CD4-positive, alpha-beta T cell treated with Interferon gamma for 1 hour (primary cell): ENCODE data around the gene IGFN1.

Experiments
- DNase-seq: peaks from one replicate; pipeline ENCODE4 v3.0.0-alpha.2; 2020

Gene IGFN1

DNA sequence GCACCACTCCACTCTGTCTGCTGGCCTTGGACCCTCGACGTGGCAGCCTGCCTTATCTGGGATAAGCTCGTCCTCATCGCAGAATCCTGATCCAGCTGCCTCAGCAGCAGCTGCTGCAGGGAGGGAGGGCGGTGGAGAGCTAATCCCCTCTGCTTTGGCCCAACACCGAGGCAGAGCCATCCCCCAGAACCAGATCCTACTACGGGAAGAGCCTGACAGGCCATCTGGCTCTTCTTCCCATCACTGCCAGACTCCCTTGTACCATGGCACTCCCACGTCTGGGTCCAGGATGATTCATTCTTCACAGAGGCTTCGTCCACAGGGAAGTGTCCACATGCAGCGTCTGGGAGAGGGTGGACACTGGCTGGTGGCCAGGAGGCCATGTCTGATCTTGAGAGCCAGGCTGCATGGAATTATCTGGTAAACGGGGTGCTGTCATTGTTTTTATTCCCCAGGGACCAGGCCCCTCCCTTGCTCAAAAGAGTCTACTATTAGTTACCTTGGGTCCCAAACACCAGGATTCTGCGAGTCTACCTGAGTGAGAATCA is 78.1 kb downstream of the IGFN1 start:
- no peak for DNase-seq

DNA sequence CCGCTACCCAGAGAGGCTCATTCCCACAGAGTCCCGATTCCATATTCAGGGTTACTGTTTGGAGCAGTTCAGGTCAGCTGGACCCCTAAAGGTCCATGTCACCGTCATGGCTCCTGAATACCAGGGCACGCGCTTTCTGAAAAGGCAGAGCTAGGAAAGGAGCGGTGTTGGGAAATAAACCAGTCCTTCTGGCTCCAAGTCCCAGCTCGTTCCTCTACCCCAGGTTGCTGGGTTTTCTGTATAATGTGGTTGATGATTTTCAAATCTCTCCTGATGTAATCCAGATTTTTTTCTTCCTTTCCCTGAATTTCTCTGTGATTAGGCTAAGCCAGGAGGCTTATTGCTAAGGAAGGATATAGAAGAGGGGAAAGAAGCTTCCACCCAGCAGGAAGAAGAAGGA is 78.7 kb downstream of the IGFN1 start:
- no peak for DNase-seq

DNA sequence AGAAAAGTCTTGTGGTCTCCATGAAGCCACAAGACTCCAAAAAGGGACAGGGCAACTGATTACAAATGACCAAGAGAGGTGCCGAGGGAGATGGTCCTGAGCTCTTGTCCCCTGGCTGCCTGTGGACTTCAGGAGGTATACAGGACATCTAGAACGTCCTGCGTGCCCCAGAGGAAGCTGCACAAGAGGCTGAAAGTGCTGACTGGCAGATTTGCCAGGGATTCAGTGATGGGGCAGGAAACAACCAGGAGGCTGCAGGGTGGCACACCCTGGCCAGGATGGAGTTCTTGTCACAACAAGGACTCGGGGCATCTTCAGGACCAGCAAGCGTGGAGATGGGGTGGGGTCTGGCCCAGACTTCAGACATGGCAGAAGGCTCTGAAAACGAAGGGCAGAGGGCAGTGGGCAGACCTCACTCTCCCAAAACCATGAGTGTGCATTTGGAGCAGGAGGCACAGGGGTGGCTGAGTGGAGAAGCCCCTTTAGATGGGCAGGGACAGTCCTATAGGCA is 79.3 kb downstream of the IGFN1 start:
- no peak for DNase-seq

DNA sequence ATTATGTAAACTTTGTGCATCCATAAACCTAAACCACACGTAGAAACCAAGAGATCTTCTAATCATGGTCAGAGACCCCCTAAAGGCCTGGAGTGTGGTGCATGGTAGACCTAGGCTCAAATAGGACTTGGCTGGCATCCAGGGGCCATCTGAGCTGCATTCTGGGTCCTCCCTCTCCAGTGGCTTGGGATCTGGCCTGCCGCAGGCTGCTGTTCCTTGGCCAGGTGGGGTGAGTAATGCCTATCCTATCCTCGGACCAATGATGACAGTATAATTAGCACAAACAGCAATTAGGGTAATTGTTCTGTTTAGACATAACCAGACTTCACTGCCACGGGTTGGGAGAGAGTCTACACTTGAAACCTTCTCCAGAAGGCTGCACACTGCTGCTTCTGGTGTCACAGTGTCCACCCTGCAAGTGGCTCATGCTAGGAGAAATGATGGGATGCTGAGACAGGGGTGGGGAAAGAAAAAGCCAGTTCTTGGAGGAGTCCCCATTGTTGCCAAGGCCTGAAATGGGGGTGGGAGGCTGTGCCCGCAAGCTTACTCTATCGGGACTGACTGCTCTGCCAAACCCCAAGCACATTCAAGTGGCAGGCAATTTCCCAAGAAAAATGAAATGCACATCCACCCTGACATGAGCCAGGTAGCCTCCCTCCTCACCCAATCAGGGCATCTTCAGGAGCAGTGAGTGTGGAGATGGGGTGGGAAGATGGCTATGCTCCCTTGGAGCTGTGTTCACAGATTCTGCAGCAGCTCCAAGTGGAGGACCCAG is 80.2 kb downstream of the IGFN1 start:
- DNase-seq: no peak

DNA sequence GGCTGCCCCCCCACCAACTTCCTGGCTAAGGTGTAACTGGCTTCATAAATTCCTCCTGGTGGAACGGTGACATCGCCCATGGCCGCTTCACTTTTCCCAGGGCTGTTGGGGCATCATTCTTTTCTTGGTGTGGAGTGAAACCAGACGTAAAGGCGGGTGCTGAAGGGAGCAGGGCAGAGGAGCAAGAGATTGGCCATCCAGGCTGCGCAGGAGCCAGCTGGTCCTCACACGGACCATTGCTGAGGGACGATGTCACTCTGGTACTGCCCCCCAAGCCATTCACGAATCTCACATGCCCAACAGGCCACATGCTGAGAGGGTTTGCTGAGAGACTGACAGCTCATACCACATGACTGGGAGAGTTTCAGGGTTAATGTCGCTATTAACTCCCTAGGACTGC is 82.2 kb downstream of the IGFN1 start:
- DNase-seq: no peak

DNA sequence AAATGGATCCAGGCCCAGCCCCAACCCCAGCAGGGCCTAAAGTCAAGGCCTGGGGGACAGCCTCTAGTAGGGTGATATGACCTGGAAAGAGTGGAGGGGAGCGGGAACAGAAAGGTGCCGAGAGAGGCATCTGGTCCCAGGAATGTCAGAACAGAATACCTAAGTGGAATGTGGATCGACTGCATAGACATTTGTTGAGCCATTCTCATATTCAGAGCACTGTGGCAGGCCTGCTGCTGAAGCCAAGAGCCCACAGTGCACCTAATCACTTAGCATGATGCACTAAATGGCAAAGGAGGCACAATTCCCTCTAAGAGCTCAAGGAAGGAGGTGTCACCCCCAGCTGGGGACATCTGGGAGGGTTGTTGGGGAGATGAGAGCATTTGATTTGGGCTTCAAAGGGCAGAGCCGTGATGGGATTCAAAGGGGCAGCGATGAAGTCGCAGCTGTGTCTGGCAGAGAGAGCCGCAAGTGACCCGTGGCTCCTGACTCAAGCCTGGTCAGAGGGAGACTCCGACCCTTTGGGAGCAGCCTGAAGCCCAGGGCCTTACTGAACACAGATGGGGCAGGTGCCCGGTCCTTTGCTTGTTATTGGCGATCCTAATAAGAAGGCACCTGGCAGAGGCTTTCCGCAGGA is 84.1 kb downstream of the IGFN1 start:
- no peak for DNase-seq

DNA sequence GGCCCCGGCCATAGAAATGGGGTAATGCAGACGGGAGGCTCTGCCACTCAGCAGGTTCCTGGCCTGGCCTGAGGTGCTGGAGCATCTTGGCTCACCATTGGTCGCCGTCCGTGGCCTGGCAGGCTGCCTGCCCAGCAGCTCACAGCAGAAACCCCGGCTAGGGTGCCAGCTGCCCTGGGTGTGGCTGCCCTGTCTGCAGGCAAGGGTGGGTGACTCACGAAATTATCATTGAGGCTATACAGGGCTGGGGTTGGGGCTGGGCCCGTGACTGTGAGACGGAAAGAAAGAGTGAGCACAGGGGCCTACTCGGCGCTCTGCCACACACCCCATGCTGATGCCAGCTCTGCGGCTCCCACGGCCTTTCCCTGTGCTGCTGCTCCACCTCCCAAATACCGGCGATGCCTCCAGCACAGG is 84.6 kb downstream of the IGFN1 start:
- DNase-seq: no peak

DNA sequence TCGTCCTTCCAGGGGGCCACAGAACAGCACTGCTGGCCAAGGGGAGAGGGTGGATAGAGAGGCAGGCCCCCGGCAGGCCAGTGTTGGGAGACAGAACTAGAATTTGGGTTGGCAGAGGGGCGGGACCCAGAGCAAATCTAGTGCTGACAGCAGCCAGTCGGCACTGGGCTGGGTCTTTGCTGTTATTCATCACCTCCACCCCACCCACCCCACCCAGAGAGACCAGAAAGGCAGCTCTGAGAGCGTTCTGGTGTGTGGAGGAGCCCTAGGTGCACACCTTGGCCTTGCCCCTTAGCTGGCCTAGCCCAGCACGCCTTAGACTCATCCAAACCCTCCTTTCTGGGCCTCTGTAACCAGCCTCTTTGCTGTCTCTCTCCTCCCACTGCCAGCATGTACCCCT is 86.3 kb downstream of the IGFN1 start:
- DNase-seq: no peak

DNA sequence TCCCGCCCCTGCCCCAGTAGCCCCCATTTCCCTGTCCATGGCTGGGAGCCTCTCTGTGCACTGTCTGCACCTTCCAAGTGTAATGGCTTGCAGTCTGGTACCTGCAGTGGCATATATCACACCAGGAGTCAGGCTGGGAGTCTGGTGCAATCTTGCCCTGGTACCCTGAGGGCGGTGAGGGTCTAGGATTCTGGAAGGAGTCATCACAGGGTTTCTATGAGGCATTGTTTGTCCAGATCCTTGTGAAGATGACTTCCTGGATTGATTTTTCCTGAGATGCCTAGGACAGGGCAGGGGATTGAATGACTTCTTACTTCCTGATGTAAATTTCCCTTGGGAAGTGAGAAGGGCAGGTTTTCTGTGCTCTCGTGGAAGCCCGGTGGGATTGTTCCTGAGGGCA is 86.8 kb downstream of the IGFN1 start:
- DNase-seq: no peak
